Endothelial cell of umbilical vein (primary cell): ENCODE measurements around the gene FAM53A.

Experiments
- POLR2AphosphoS5 ChIP-seq: IDR thresholded peaks from 2 replicates; pipeline ENCODE4 v1.6.1; 2012; ENCODE audit warnings: low read depth, mild to moderate bottlenecking, control low read depth, low read length, moderate library complexity; ENCODE audit not compliant: insufficient read depth
- TF ChIP-seq, protein P1 (sequence below), 2 donors: IDR thresholded peaks; 1 replicate in 1 of 2; 2 replicates in 1 of 2; pipeline ENCODE4 v1.5.1; 2011; ENCODE audit warnings: low read length in 2 of 2, mild to moderate bottlenecking in 2 of 2, moderate library complexity in 2 of 2, control low read depth in 1 of 2, inconsistent platforms in 1 of 2, low read depth in 1 of 2; ENCODE audit not compliant: insufficient read depth in 1 of 2; ENCODE audit errors: extremely low read depth in 1 of 2

DNA sequence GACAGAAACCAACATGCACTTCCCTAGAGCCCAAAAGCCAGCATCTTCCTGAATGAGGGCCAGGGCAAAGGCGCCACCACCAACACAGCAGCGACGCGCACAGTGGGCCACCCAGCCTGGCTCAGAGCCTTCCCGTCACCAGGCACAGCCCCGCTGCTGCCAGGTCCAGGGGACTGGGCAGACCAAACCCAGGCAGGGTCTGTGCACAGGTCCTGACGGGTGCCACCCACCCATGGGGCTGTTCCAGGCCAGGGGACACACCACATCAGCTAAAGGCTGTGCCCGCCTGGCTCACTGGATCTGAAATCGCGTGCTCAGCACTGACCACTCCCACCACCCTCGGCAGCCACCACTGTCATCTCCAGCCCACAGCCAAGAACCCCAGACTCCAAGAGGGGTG is 13.8 kb downstream of the FAM53A start:
- TF ChIP-seq, protein P1, sequence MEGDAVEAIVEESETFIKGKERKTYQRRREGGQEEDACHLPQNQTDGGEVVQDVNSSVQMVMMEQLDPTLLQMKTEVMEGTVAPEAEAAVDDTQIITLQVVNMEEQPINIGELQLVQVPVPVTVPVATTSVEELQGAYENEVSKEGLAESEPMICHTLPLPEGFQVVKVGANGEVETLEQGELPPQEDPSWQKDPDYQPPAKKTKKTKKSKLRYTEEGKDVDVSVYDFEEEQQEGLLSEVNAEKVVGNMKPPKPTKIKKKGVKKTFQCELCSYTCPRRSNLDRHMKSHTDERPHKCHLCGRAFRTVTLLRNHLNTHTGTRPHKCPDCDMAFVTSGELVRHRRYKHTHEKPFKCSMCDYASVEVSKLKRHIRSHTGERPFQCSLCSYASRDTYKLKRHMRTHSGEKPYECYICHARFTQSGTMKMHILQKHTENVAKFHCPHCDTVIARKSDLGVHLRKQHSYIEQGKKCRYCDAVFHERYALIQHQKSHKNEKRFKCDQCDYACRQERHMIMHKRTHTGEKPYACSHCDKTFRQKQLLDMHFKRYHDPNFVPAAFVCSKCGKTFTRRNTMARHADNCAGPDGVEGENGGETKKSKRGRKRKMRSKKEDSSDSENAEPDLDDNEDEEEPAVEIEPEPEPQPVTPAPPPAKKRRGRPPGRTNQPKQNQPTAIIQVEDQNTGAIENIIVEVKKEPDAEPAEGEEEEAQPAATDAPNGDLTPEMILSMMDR (IDR thresholded peaks at IDR 0.05; ENCODE audit: extremely low read depth in 1 of 2, insufficient read depth in 1 of 2, low read depth in 1 of 2, low read length in 2 of 2): no peak
- TF ChIP-seq POLR2AphosphoS5: no peak
